H1 (cell line): ENCODE measurements around the gene SLC13A5.

Source experiments
- BRCA1 ChIP-seq: IDR thresholded peaks from 2 replicates; pipeline ENCODE4 v1.6.1; 2012; ENCODE audit warnings: low read depth, low read length, improper control_type of control experiment
- POLR2AphosphoS5 ChIP-seq: IDR thresholded peaks from 2 replicates; pipeline ENCODE4 v1.6.1; 2011; ENCODE audit warnings: low read depth, low read length
- TF ChIP-seq, protein P1 (sequence below), 3 experiments: IDR thresholded peaks; 1 replicate in 2 of 3; 2 replicates in 1 of 3; pipeline versions ENCODE4 v1.5.1 to v1.6.1; 2011; ENCODE audit warnings: low read length in 3 of 3, mild to moderate bottlenecking in 3 of 3, inconsistent platforms in 2 of 3, low read depth in 1 of 3, moderate library complexity in 1 of 3; ENCODE audit not compliant: insufficient read depth in 1 of 3; ENCODE audit errors: control extremely low read depth in 1 of 3

DNA sequence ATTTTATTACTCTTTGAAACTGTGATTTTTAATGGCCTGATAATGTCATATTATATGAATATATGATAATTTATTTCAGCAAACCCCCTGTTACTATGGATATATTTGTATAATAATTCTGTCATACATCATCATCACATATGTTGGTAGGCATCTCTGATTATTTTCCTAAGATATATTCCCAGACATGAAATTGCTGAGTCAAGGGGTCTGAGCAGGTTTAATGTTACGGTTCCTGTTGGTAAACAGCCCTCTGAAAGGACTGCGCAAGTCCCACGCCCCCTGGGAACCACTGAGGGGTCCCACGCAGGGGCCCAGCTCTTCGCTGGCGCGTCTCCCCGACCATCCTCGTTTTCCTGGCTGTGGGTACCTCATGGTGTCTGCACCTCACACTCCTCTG lies 24.2 kb downstream of the SLC13A5 start:
- TF ChIP-seq, protein P1, sequence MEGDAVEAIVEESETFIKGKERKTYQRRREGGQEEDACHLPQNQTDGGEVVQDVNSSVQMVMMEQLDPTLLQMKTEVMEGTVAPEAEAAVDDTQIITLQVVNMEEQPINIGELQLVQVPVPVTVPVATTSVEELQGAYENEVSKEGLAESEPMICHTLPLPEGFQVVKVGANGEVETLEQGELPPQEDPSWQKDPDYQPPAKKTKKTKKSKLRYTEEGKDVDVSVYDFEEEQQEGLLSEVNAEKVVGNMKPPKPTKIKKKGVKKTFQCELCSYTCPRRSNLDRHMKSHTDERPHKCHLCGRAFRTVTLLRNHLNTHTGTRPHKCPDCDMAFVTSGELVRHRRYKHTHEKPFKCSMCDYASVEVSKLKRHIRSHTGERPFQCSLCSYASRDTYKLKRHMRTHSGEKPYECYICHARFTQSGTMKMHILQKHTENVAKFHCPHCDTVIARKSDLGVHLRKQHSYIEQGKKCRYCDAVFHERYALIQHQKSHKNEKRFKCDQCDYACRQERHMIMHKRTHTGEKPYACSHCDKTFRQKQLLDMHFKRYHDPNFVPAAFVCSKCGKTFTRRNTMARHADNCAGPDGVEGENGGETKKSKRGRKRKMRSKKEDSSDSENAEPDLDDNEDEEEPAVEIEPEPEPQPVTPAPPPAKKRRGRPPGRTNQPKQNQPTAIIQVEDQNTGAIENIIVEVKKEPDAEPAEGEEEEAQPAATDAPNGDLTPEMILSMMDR (IDR thresholded peaks at IDR 0.05; ENCODE audit: control extremely low read depth in 1 of 3, insufficient read depth in 1 of 3, low read depth in 1 of 3, low read length in 3 of 3), result no peak
- no peak for TF ChIP-seq BRCA1
- no peak for TF ChIP-seq POLR2AphosphoS5
